ENCODE measurements around the gene C20orf96. TPM values are rescaled to one million over a fixed set of nuclear protein-coding genes. Genes with fewer than 3 reads are reported as not detected.
A peak's percentile ranks its signal among the peaks of the same experiment; 100 is the strongest.

C20orf96 gene
- total RNA-seq, 2 experiments from 2014 or later: 7.1 to 7.4 TPM

DNA sequence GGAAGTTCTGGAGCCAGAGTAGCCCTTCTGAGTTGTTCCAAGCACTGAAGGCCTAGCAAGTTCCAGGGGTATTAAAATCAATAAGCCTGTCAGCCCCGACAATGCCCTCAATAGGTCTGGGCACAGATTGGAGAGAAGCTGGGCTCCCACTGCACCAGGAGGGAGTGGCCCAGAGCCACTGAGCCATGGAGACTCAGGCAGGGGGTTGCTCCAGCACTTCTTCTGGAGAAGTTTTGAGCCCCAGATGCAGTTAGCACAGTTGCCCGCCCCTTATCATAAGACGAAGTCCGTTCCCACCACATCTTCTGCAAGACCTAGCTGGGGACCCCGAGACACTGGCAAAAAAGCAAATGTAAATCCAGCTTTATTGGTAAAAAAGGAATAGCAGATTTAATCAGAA is 20.0 kb downstream of the C20orf96 start:
- Mint-ChIP-seq H3K36me3 (ENCODE audit: low read depth) (no peaks in the 10 kb centered on the region), H3K9me3 (no peaks in the 10 kb centered on the region), H3K27me3 (peaks cover 4% of the 10 kb centered on the region), H3K4me1 (ENCODE audit: low read depth) (peaks cover 10% of the 10 kb centered on the region), H3K27ac (no peak overlapping the region), H3K4me3 (no peak overlapping the region)
- no peak for DNase-seq
- ChIA-PET CTCF (interaction anchor here (2.0 kb wide), 1 partner anchor 55 kb away, joined by 4 read pairs; no protein-coding TSS in a partner anchor), POLR2A (no interaction called here)
- intact Hi-C loops (cut with micrococcal nuclease): no loop called here
- ATAC-seq: no peak
- TF ChIP-seq, protein P1, sequence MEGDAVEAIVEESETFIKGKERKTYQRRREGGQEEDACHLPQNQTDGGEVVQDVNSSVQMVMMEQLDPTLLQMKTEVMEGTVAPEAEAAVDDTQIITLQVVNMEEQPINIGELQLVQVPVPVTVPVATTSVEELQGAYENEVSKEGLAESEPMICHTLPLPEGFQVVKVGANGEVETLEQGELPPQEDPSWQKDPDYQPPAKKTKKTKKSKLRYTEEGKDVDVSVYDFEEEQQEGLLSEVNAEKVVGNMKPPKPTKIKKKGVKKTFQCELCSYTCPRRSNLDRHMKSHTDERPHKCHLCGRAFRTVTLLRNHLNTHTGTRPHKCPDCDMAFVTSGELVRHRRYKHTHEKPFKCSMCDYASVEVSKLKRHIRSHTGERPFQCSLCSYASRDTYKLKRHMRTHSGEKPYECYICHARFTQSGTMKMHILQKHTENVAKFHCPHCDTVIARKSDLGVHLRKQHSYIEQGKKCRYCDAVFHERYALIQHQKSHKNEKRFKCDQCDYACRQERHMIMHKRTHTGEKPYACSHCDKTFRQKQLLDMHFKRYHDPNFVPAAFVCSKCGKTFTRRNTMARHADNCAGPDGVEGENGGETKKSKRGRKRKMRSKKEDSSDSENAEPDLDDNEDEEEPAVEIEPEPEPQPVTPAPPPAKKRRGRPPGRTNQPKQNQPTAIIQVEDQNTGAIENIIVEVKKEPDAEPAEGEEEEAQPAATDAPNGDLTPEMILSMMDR (IDR thresholded peaks at IDR 0.05): no peak

DNA sequence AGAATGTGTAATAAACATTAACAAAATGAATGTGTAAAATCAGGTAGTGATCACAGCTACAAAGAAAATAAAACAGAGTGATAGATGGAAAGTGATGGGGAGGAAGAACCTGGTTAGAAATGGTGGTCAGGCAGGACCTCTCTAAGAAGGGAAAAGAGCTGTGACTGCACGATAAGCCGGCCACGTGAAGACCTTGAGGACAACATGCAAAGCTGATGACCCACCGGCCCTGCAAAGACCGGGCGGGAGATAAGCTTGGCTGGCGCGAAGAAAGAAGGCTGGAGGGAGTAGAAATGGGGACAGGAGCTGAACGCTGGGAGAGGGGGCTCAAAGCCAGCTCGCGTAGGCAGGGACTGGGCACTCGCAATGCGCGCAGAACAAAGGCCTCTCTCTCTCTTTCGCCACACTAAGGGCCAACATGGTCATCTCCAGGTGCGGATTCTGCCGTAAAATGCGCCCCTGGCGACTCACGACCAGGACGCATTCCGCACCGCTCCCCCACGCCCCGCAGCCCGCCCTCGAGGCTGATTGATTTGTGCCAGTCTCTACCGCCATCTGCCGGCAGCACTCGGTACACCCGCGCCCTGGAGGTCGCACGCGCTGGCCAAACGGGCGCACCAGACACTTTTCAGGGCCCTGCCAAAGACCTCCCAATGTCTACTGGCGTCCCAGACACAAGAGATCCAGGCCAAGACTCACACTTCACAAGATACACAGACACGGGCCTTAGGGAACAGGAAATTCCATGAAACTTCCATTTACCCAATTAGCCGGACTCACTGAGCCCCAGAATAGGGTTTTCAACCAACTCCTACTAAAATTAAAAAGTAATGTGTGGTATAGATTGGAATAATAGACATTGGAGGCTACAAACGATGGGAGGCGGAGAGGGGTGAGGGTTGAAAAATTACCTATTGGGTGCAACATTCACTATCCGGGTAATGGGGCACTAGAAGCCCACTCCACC is 23.7 kb downstream of the C20orf96 start:
- peak; percentile 99 for ATAC-seq
- Mint-ChIP-seq H3K4me3 (peak overlapping the region; percentile 71), H3K27me3 (peaks cover 4% of the 10 kb centered on the region), H3K36me3 (ENCODE audit: low read depth) (no peaks in the 10 kb centered on the region), H3K9me3 (no peaks in the 10 kb centered on the region), H3K27ac (peak overlapping the region; percentile 30), H3K4me1 (ENCODE audit: low read depth) (peaks cover 10% of the 10 kb centered on the region)
- peak; percentile 96 for DNase-seq
- TF ChIP-seq, protein P1 (IDR thresholded peaks at IDR 0.05): peak; percentile 95
- ChIA-PET POLR2A (interaction anchor here (1.1 kb wide), 1 partner anchor 57 kb away, joined by 5 read pairs; no protein-coding TSS in a partner anchor), CTCF (interaction anchor here (0.7 to 4.9 kb wide), 31 partner anchors 10 to 164 kb away, joined by 3 to 45 read pairs (median 6); partner anchors contain the start of genes DEFB129 and DEFB132)
- intact Hi-C loops (cut with micrococcal nuclease): loop anchor here (2.0 kb wide), 1 partner anchor 58 kb away; no protein-coding TSS in a partner anchor

DNA sequence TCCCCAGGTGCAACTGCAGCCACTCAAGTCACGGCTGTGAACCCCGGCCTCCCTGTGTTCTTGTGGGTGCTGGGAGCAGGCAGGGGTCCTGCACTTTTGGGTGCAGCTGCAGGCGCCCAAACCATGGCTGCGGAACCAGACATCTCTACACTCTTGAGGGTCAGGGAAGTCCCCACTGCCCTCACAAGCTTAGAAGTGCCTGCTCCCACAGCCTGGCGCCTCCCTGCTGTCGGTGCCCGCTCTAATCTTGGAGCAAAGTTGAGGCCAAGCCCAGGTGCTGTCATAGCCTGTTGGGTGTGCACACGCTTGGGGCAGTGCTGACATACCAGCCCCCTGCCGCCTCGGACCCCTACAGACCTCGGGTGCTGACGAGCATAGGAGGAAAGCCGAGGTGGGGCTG is 26.8 kb downstream of the C20orf96 start:
- Mint-ChIP-seq H3K9me3 (no peaks in the 10 kb centered on the region), H3K36me3 (ENCODE audit: low read depth) (no peaks in the 10 kb centered on the region), H3K27ac (no peak overlapping the region), H3K27me3 (peaks cover 4% of the 10 kb centered on the region), H3K4me3 (no peak overlapping the region), H3K4me1 (ENCODE audit: low read depth) (peaks cover 14% of the 10 kb centered on the region)
- TF ChIP-seq, protein P1 (IDR thresholded peaks at IDR 0.05): no peak
- DNase-seq: no peak
- intact Hi-C loops (cut with micrococcal nuclease): no loop called here
- no peak for ATAC-seq
- ChIA-PET POLR2A (interaction anchor here (1.2 kb wide), 1 partner anchor 19 kb away, joined by 3 read pairs; no protein-coding TSS in a partner anchor), CTCF (interaction anchor here (1.7 to 4.9 kb wide), 3 partner anchors 48 to 126 kb away, joined by 4 to 45 read pairs (median 34); no protein-coding TSS in a partner anchor)

DNA sequence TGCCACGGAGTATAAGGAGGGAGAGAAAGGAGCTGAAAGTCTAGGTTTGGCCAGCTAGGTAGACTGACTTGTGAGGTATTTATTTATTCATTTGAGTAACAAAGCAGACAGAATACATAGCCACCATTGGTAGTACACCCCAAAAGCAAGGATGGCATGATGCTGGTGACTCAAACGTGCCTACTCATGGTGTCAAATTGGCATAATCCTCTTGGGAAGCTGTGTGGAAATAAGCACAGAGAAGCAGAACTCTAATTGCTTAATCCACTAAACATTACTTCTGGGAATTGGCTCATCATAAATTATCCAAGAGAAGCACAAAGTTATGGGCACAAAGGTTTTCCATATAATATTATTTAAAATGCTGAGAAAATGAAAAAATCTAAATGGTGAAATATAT is 30.6 kb downstream of the C20orf96 start:
- POLR2A ChIA-PET: no interaction called here
- CTCF ChIA-PET: interaction anchor here (0.6 to 3.2 kb wide), 3 partner anchors 33 to 71 kb away, joined by 3 to 11 read pairs (median 5); partner anchors contain the start of gene DEFB129
- Mint-ChIP-seq H3K4me3 (no peak overlapping the region), H3K27ac (no peak overlapping the region), H3K4me1 (ENCODE audit: low read depth) (peaks cover 10% of the 10 kb centered on the region), H3K27me3 (peaks cover 2% of the 10 kb centered on the region), H3K9me3 (no peaks in the 10 kb centered on the region), H3K36me3 (ENCODE audit: low read depth) (no peaks in the 10 kb centered on the region)
- ATAC-seq (no peak), DNase-seq (no peak)
- intact Hi-C loops (cut with micrococcal nuclease): no loop called here
- TF ChIP-seq, protein P1 (IDR thresholded peaks at IDR 0.05): no peak

All from activated CD8-positive, alpha-beta T cell treated with anti-CD3 and anti-CD28 coated beads for 36 hours (primary cell).